Renal pelvis (tissue), 12 donors: ENCODE data around the gene RIC8B. TPM values are rescaled to one million over a fixed set of nuclear protein-coding genes. Genes with fewer than 3 reads are reported as not detected.
"Not testable (repeated sequence)": the region's sequence is repeated elsewhere in the genome, so short reads cannot be mapped to it uniquely, and the experiment has no call there.

Source experiments
- DNase-seq: peaks from one replicate; pipeline ENCODE4 v3.0.0-alpha.2; 2013
- long read RNA-seq, 16 experiments: transcript quantifications; one replicate each; lab custom pipeline, GENCODE V29; 2026
- polyA plus RNA-seq, 3 donors: library from polyadenylated mRNA; unstranded; fragments of 120-200 nt; gene quantifications; one replicate each; pipeline ENCODE4 v1.2.1, GENCODE V29; 2013; ENCODE audit not compliant: insufficient read length in 3 of 3

RIC8B gene
- 10 to 100 TPM; 23.3 to 31.6 (median 25.5) TPM for polyA plus RNA-seq
- long read RNA-seq, donor 1, partial matches to known transcripts, result 0 of 1 reads
- long read RNA-seq, donor 1, other reads (novel, unspliced or antisense), result 0 of 1 reads
- long read RNA-seq, donor 2, full-length matches to known transcripts, result 4 of 13 reads
- long read RNA-seq, donor 2, partial matches to known transcripts, result 9 of 13 reads
- long read RNA-seq, donor 2, other reads (novel, unspliced or antisense), result 0 of 13 reads
- long read RNA-seq, donor 3, partial matches to known transcripts, result 0 of 4 reads
- long read RNA-seq, donor 3, other reads (novel, unspliced or antisense), result 0 of 4 reads
- long read RNA-seq, donor 4, full-length matches to known transcripts, result 4 of 9 reads
- long read RNA-seq, donor 4, partial matches to known transcripts, result 5 of 9 reads
- long read RNA-seq, donor 4, other reads (novel, unspliced or antisense), result 0 of 9 reads
- long read RNA-seq, donor 5, partial matches to known transcripts, result 5 of 5 reads
- long read RNA-seq, donor 5, other reads (novel, unspliced or antisense), result 0 of 5 reads
- long read RNA-seq, donor 6, full-length matches to known transcripts, result 5 of 5 reads
- long read RNA-seq, donor 6, partial matches to known transcripts, result 0 of 5 reads
- long read RNA-seq, donor 6, other reads (novel, unspliced or antisense), result 0 of 5 reads
- long read RNA-seq, donor 7, full-length matches to known transcripts, result 1 of 1 reads
- long read RNA-seq, donor 7, partial matches to known transcripts, result 0 of 1 reads
- long read RNA-seq, donor 7, other reads (novel, unspliced or antisense), result 0 of 1 reads
- long read RNA-seq, donor 8, full-length matches to known transcripts, result 3 of 3 reads
- long read RNA-seq, donor 8, partial matches to known transcripts, result 0 of 3 reads
- long read RNA-seq, donor 8, other reads (novel, unspliced or antisense), result 0 of 3 reads
- long read RNA-seq, donor 9, partial matches to known transcripts, result 5 of 7 reads
- long read RNA-seq, donor 9, other reads (novel, unspliced or antisense), result 0 of 7 reads
- long read RNA-seq, donor 10, partial matches to known transcripts, result 5 of 6 reads
- long read RNA-seq, donor 10, other reads (novel, unspliced or antisense), result 0 of 6 reads
- long read RNA-seq, donor 11, partial matches to known transcripts, result 8 of 8 reads
- long read RNA-seq, donor 11, other reads (novel, unspliced or antisense), result 0 of 8 reads
- long read RNA-seq, donor 12, transcript RIC8B-203 (9 exons, 2,440 nt), result major isoform, 6 of 6 reads
- long read RNA-seq, donor 12, partial matches to known transcripts, result 0 of 6 reads
- long read RNA-seq, donor 12, other reads (novel, unspliced or antisense), result 0 of 6 reads
- long read RNA-seq, donor 13, partial matches to known transcripts, result 0 of 1 reads
- long read RNA-seq, donor 13, other reads (novel, unspliced or antisense), result 0 of 1 reads
- long read RNA-seq, donor 14, result 0 reads
- long read RNA-seq, donor 15, partial matches to known transcripts, result 6 of 9 reads
- long read RNA-seq, donor 15, other reads (novel, unspliced or antisense), result 0 of 9 reads
- long read RNA-seq, donor 16, partial matches to known transcripts, result 0 of 4 reads
- long read RNA-seq, donor 16, other reads (novel, unspliced or antisense), result 0 of 4 reads

GRCh38 chr12:106774005-106774807 lies at the start of gene RIC8B:
TSS of gene RIC8B (plus strand) at chr12:106774682. CDS start at chr12:106774746, 64 bp downstream.
- DNase-seq, result peak; percentile 99

- no peak for DNase-seq
Measured at GRCh38 chr12:106724934-106725333, 49.5 kb upstream of the RIC8B start.

- not testable (repeated sequence) for DNase-seq
Measured at GRCh38 chr12:106726603-106727202, 47.8 kb upstream of the RIC8B start.

GRCh38 chr12:106729611-106730010 lies 44.9 kb upstream of the RIC8B start:
- DNase-seq, result peak; percentile 65

- DNase-seq, result no peak
Measured at GRCh38 chr12:106732890-106733289, 41.6 kb upstream of the RIC8B start.

- no peak for DNase-seq
Measured at GRCh38 chr12:106733660-106734059, 40.8 kb upstream of the RIC8B start.

GRCh38 chr12:106736051-106736957 lies 38.2 kb upstream of the RIC8B start:
- no peak for DNase-seq

GRCh38 chr12:106739318-106739717 lies 35.2 kb upstream of the RIC8B start:
- no peak for DNase-seq

GRCh38 chr12:106739815-106740530 lies 34.5 kb upstream of the RIC8B start:
- DNase-seq, result no peak

- DNase-seq, result no peak
Measured at GRCh38 chr12:106740818-106741217, 33.7 kb upstream of the RIC8B start.

GRCh38 chr12:106741247-106741646 lies 33.2 kb upstream of the RIC8B start:
- no peak for DNase-seq

GRCh38 chr12:106743270-106743988 lies 31.1 kb upstream of the RIC8B start:
- no peak for DNase-seq

- no peak for DNase-seq
Measured at GRCh38 chr12:106744600-106744999, 29.9 kb upstream of the RIC8B start.

- DNase-seq, result no peak
Measured at GRCh38 chr12:106745181-106745745, 29.2 kb upstream of the RIC8B start.

GRCh38 chr12:106747973-106748436 lies 26.5 kb upstream of the RIC8B start:
- no peak for DNase-seq

GRCh38 chr12:106750524-106750923 lies 24.0 kb upstream of the RIC8B start:
- DNase-seq, result no peak

- DNase-seq, result no peak
Measured at GRCh38 chr12:106753526-106753925, 21.0 kb upstream of the RIC8B start.
